ENCODE measurements around the gene PPARGC1A. TPM values are rescaled to one million over a fixed set of nuclear protein-coding genes. Genes with fewer than 3 reads are reported as not detected.

PPARGC1A gene
- total and polyA plus RNA-seq, 2 donors (not counting 3 experiments of a cell fraction or from before 2014, with no cell fraction given): not detected

DNA sequence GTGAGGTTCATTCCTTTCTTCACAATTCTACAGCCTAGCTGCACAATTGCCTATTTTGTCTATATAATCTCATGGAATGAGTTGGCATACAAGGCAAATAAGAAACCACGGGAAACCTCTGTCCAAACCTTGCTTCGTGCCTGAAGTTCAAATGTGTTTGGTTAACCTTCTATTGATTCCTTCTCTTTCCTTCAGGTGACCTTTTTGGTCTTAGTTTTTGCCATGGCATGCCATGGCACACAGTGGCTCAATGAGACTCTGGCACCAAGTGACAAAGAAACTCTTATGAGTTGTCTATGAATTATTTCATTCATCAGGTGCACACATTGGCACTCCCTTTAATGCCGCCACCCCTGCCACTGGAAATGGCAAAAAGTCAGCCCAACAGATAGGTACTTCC is 101.8 kb downstream of the PPARGC1A start:
- no peaks in the 10 kb centered on the region for H3K9me1 ChIP-seq (replicated peaks; ENCODE audit: control insufficient read depth, extremely low read depth, insufficient read depth, low read length)
- dilution Hi-C loops (cut with MboI; ENCODE audit: extremely low pct_ligation_motif_present, low sequenced_read_pairs): no loop called here
- DNase-seq (ENCODE audit: low read depth, low spot score) (no peak), FAIRE-seq (no peak)
- H4K20me1 ChIP-seq (replicated peaks; ENCODE audit: control insufficient read depth, extremely low read depth, insufficient read depth, low read length): no peaks in the 10 kb centered on the region
- H3K4me3 ChIP-seq (replicated peaks in 1 of 3; ENCODE audit: insufficient read depth in 1 of 3, low read depth in 1 of 3, low read length in 3 of 3): no peak overlapping the region
- H3K9ac ChIP-seq (replicated peaks; ENCODE audit: extremely low read depth, insufficient read depth, low read length): no peak overlapping the region
- H3K27ac ChIP-seq (ENCODE audit: insufficient read depth, low read depth, low read length): no peak overlapping the region
- no peak overlapping the region for H2AFZ ChIP-seq (ENCODE audit: low read depth, low read length)
- H3K9me3 ChIP-seq (replicated peaks; ENCODE audit: control insufficient read depth, insufficient read depth, low read length): no peaks in the 10 kb centered on the region
- no peak overlapping the region for H3K4me2 ChIP-seq (ENCODE audit: insufficient read depth, low read length)
- intact Hi-C loops (cut with micrococcal nuclease): no loop called here
- H3K27me3 ChIP-seq (ENCODE audit: control insufficient read depth in 2 of 2, insufficient read depth in 2 of 2, low read length in 2 of 2): no peaks in the 10 kb centered on the region
- ChIA-PET CTCF (interaction anchor here (0.6 kb wide), 1 partner anchor 13 kb away, joined by 3 read pairs; no protein-coding TSS in a partner anchor), POLR2A (no interaction called here)
- TF ChIP-seq MYC (IDR thresholded peaks at IDR 0.05; ENCODE audit: low read depth, low read length) (no peak), POLR2AphosphoS5 (IDR thresholded peaks at IDR 0.05; ENCODE audit: insufficient read depth, low read depth, low read length) (no peak), JUN (IDR thresholded peaks at IDR 0.05; ENCODE audit: borderline replicate concordance, insufficient read depth, insufficient read length, low read depth) (no peak), POLR2A (IDR thresholded peaks at IDR 0.05; ENCODE audit: low read depth, low read length) (no peak), FOS (IDR thresholded peaks at IDR 0.05; ENCODE audit: borderline replicate concordance, insufficient read depth, low read length) (no peak), GATA2 (IDR thresholded peaks at IDR 0.05; ENCODE audit: insufficient read depth, insufficient read length, low read depth, low read length) (no peak)
- TF ChIP-seq, protein P1, sequence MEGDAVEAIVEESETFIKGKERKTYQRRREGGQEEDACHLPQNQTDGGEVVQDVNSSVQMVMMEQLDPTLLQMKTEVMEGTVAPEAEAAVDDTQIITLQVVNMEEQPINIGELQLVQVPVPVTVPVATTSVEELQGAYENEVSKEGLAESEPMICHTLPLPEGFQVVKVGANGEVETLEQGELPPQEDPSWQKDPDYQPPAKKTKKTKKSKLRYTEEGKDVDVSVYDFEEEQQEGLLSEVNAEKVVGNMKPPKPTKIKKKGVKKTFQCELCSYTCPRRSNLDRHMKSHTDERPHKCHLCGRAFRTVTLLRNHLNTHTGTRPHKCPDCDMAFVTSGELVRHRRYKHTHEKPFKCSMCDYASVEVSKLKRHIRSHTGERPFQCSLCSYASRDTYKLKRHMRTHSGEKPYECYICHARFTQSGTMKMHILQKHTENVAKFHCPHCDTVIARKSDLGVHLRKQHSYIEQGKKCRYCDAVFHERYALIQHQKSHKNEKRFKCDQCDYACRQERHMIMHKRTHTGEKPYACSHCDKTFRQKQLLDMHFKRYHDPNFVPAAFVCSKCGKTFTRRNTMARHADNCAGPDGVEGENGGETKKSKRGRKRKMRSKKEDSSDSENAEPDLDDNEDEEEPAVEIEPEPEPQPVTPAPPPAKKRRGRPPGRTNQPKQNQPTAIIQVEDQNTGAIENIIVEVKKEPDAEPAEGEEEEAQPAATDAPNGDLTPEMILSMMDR (IDR thresholded peaks at IDR 0.05; ENCODE audit: extremely low read depth in 1 of 2, insufficient read depth in 1 of 2, low read depth in 1 of 2, low read length in 2 of 2): no peak
- no TSS peak for BruUV-seq (replicated peaks)
- no peaks in the 10 kb centered on the region for H3K79me2 ChIP-seq (ENCODE audit: control insufficient read depth, insufficient read depth, low read length)
- H3K36me3 ChIP-seq (ENCODE audit: control insufficient read depth in 2 of 2, extremely low read depth in 1 of 2, insufficient read depth in 2 of 2, low read length in 2 of 2): no peaks in the 10 kb centered on the region
- no peaks in the 10 kb centered on the region for H3K4me1 ChIP-seq (ENCODE audit: control insufficient read depth, extremely low read depth, insufficient read depth, low read length)
